CD4-positive, alpha-beta T cell (primary cell): ENCODE results near the gene LRRTM1. TPM values are rescaled to one million over a fixed set of nuclear protein-coding genes. Genes with fewer than 3 reads are reported as not detected.

Experiments used
- ATAC-seq: fragments of 200-7000 bp; cut with Tn5 transposase; one replicate; pipeline ENCODE4 v1.10.0; 2022; ENCODE audit warnings: mild to moderate bottlenecking; ENCODE audit not compliant: poor library complexity
- CTCF ChIA-PET: fragments of 350-600 bp; sonication (Branson Sonifier 250); formaldehyde crosslinking; loops from one replicate; lab custom pipeline; 2021; ENCODE audit warnings: antibody characterized with exemption, inconsistent platforms; lab: Charles Lee
- POLR2A ChIA-PET: fragments of 350-600 bp; sonication (Branson Sonifier 250); formaldehyde crosslinking; loops from one replicate; lab custom pipeline; 2021; ENCODE audit warnings: antibody characterized with exemption, inconsistent platforms; lab: Charles Lee
- DNase-seq, 14 experiments: peaks; one replicate each; pipeline ENCODE4 v3.0.0-alpha.2; 2013 to 2020; ENCODE audit warnings: mixed read lengths in 2 of 14
- H3K27ac ChIP-seq, 2 donors: one replicate each; pipeline versions ENCODE4 v1.5.1 to v1.7.0; 2013; ENCODE audit warnings: low read length in 2 of 2, low read depth in 1 of 2, mild to moderate bottlenecking in 1 of 2
- H3K27me3 ChIP-seq, 2 experiments: 1 replicate in 1 of 2; 2 replicates in 1 of 2; pipeline versions ENCODE4 v1.6.1 to v1.7.0; 2013; ENCODE audit warnings: low read length in 2 of 2, control low read depth in 1 of 2, mild to moderate bottlenecking in 1 of 2, moderate library complexity in 1 of 2; ENCODE audit not compliant: insufficient read depth in 2 of 2, control insufficient read depth in 1 of 2
- H3K36me3 ChIP-seq: one replicate; pipeline ENCODE4 v1.6.1; 2013; ENCODE audit warnings: low read length, control low read depth; ENCODE audit not compliant: insufficient read depth
- H3K4me1 ChIP-seq: one replicate; pipeline ENCODE4 v1.6.1; 2013; ENCODE audit warnings: low read length, control low read depth; ENCODE audit not compliant: insufficient read depth
- H3K4me3 ChIP-seq: one replicate; pipeline ENCODE4 v1.5.1; 2013; ENCODE audit warnings: mild to moderate bottlenecking, low read length, moderate library complexity
- H3K9me3 ChIP-seq, 2 experiments: 1 replicate in 1 of 2; 2 replicates in 1 of 2; pipeline versions ENCODE4 v1.6.1 to v1.7.0; 2013; ENCODE audit warnings: low read length in 2 of 2, mild to moderate bottlenecking in 2 of 2, control low read depth in 1 of 2, moderate library complexity in 1 of 2; ENCODE audit not compliant: control insufficient read depth in 1 of 2, insufficient read depth in 1 of 2
- H3K27ac Mint-ChIP-seq: one replicate; pipeline ENCODE4 v1.8.0; 2020; ENCODE audit warnings: mixed read lengths
- H3K27me3 Mint-ChIP-seq: one replicate; pipeline ENCODE4 v1.8.0; 2021; ENCODE audit warnings: mixed read lengths
- H3K36me3 Mint-ChIP-seq: one replicate; pipeline ENCODE4 v1.8.0; 2021; ENCODE audit warnings: low read depth, mixed read lengths
- H3K4me1 Mint-ChIP-seq: one replicate; pipeline ENCODE4 v1.8.0; 2021; ENCODE audit warnings: low read depth, mixed read lengths
- H3K4me3 Mint-ChIP-seq: one replicate; pipeline ENCODE4 v1.8.0; 2020; ENCODE audit warnings: mild to moderate bottlenecking, mixed read lengths
- H3K9me3 Mint-ChIP-seq: one replicate; pipeline ENCODE4 v1.8.0; 2020; ENCODE audit warnings: mixed read lengths
- CTCF ChIP-seq: fragments of 200-600 bp; IDR thresholded peaks from one replicate; pipeline ENCODE4 v1.8.0; 2022; ENCODE audit warnings: antibody characterized with exemption, mild to moderate bottlenecking
- intact Hi-C, 2 experiments: fragments of 100-400 bp; cut with DNase I in 1 of 2; cut with micrococcal nuclease in 1 of 2; formaldehyde crosslinking; loops; one replicate each; pipeline versions ENCODE4 v1.15.1 to v1.9.0; 2023 to 2025; cut with DNase I, micrococcal nuclease
- total RNA-seq, 174 experiments: library from RNA in 2 of 174; stranded (reverse) in 2 of 174; gene quantifications; one replicate each; pipeline ENCODE4 v1.2.3 and lab custom pipeline; 2021 to 2026

Gene LRRTM1
- total RNA-seq, 2 experiments from 2014 or later: not detected

- Mint-ChIP-seq H3K4me1 (no peaks in the 10 kb centered on the region), H3K4me3 (no peak overlapping the region), H3K9me3 (peaks cover 6% of the 10 kb centered on the region), H3K27me3 (no peaks in the 10 kb centered on the region), H3K27ac (no peak overlapping the region), H3K36me3 (no peaks in the 10 kb centered on the region)
- no peak for DNase-seq
- H3K4me1 ChIP-seq: no peaks in the 10 kb centered on the region
- H3K36me3 ChIP-seq: no peaks in the 10 kb centered on the region
- no peak for ATAC-seq
- no peak for TF ChIP-seq CTCF
- peaks cover 0 to 4% of the 10 kb centered on the region in 2 experiments for H3K9me3 ChIP-seq
- no peaks in the 10 kb centered on the region for H3K27me3 ChIP-seq
- no peak overlapping the region for H3K4me3 ChIP-seq
- intact Hi-C loops: no loop called here
- ChIA-PET POLR2A (no interaction called here), CTCF (no interaction called here)
- no peak overlapping the region for H3K27ac ChIP-seq
These were observed 24.9 kb upstream of the LRRTM1 start for GRCh38 chr2:80329491-80329890.

GRCh38 chr2:80328159-80328571 lies 23.6 kb upstream of the LRRTM1 start:
- Mint-ChIP-seq H3K27ac (no peak overlapping the region), H3K27me3 (no peaks in the 10 kb centered on the region)

GRCh38 chr2:80326861-80327260 lies 22.3 kb upstream of the LRRTM1 start:
- H3K27ac ChIP-seq: no peak overlapping the region
- POLR2A ChIA-PET: no interaction called here
- ATAC-seq: no peak
- no peak overlapping the region for H3K27ac Mint-ChIP-seq
- no peaks in the 10 kb centered on the region for H3K4me1 Mint-ChIP-seq
- intact Hi-C loops: no loop called here
- no peak for TF ChIP-seq CTCF
- peaks cover 6% of the 10 kb centered on the region for H3K9me3 Mint-ChIP-seq
- H3K36me3 ChIP-seq: no peaks in the 10 kb centered on the region
- no peaks in the 10 kb centered on the region for H3K36me3 Mint-ChIP-seq
- DNase-seq: no peak
- peaks cover 0 to 7% of the 10 kb centered on the region in 2 experiments for H3K9me3 ChIP-seq
- peaks cover 5% of the 10 kb centered on the region for H3K27me3 Mint-ChIP-seq
- no peak overlapping the region for H3K4me3 ChIP-seq
- no peaks in the 10 kb centered on the region for H3K4me1 ChIP-seq
- H3K27me3 ChIP-seq: peaks cover 3 to 4% of the 10 kb centered on the region in 2 experiments
- no peak overlapping the region for H3K4me3 Mint-ChIP-seq
- CTCF ChIA-PET: no interaction called here

More at GRCh38 chr2:80328159-80328571, 23.6 kb upstream of the LRRTM1 start:
- Mint-ChIP-seq H3K9me3 (peaks cover 6% of the 10 kb centered on the region), H3K4me1 (no peaks in the 10 kb centered on the region), H3K36me3 (no peaks in the 10 kb centered on the region), H3K4me3 (no peak overlapping the region)
- ATAC-seq (no peak), DNase-seq (no peak)
- no peaks in the 10 kb centered on the region for H3K9me3 ChIP-seq
- TF ChIP-seq CTCF: no peak
- ChIA-PET POLR2A (no interaction called here), CTCF (no interaction called here)
- intact Hi-C loops: no loop called here
- H3K27ac ChIP-seq: no peak overlapping the region
- no peak overlapping the region for H3K4me3 ChIP-seq
- H3K27me3 ChIP-seq: peaks cover 0 to under 1% of the 10 kb centered on the region in 2 experiments
- H3K36me3 ChIP-seq: no peaks in the 10 kb centered on the region
- no peaks in the 10 kb centered on the region for H3K4me1 ChIP-seq
